Colonic mucosa (tissue), 4 donors: ENCODE results near the gene RAB10. TPM values are rescaled to one million over a fixed set of nuclear protein-coding genes. Genes with fewer than 3 reads are reported as not detected.
"Not testable (repeated sequence)": the region's sequence is repeated elsewhere in the genome, so short reads cannot be mapped to it uniquely, and the experiment has no call there.

Experiments used
- DNase-seq: peaks from one replicate; pipeline ENCODE4 v3.0.0-alpha.2; 2020
- H3K27ac ChIP-seq: fragments of 200-600 bp; one replicate; pipeline ENCODE4 v1.8.0; 2021
- H3K27me3 ChIP-seq: fragments of 200-600 bp; one replicate; pipeline ENCODE4 v1.8.0; 2021
- H3K36me3 ChIP-seq: fragments of 200-600 bp; one replicate; pipeline ENCODE4 v1.8.0; 2021
- H3K4me1 ChIP-seq: fragments of 200-600 bp; one replicate; pipeline ENCODE4 v1.8.0; 2021; ENCODE audit warnings: mild to moderate bottlenecking
- H3K4me3 ChIP-seq: fragments of 200-600 bp; one replicate; pipeline ENCODE4 v1.8.0; 2021
- H3K9ac ChIP-seq, 2 donors: one replicate each; pipeline ENCODE4 v1.7.0; 2013; ENCODE audit warnings: control low read depth in 2 of 2, low read depth in 2 of 2, low read length in 2 of 2
- H3K9me3 ChIP-seq: fragments of 200-600 bp; one replicate; pipeline ENCODE4 v1.8.0; 2021
- intact Hi-C: fragments of 100-400 bp; cut with DNase I; formaldehyde crosslinking; loops from one replicate; pipeline ENCODE4 v1.14.1; 2022
- total RNA-seq, 2 donors: library from RNA; stranded (reverse); fragmentation: NEBNext Ultra II Directional in 1 of 2; extraction: Animal tissue kit (Norgen Biotek cat#: 25700) in 1 of 2; gene quantifications; one replicate each; pipeline ENCODE4 v1.2.1, GENCODE V29; 2021
- TF ChIP-seq, protein P1 (sequence below): fragments of 200-600 bp; IDR thresholded peaks from one replicate; pipeline ENCODE4 v1.8.0; 2022; ENCODE audit warnings: antibody characterized with exemption, mild to moderate bottlenecking
- donor health status: healthy.
- donor health status: DM: no; HTN: no; CAD: no.
- donor health status: DM: no; HTN: no; CAD: no.

The RAB10 gene
- total RNA-seq, 2 donors from 2014 or later: 195 to 206 TPM

- Histone ChIP-seq H3K4me1 (peaks cover 7% of the 10 kb centered on the region), H3K36me3 (no peaks in the 10 kb centered on the region), H3K27ac (no peak overlapping the region), H3K9ac (no peak overlapping the region), H3K27me3 (no peaks in the 10 kb centered on the region), H3K9me3 (no peaks in the 10 kb centered on the region), H3K4me3 (no peak overlapping the region)
- no peak for DNase-seq
- intact Hi-C loops: no loop called here
- TF ChIP-seq, protein P1, sequence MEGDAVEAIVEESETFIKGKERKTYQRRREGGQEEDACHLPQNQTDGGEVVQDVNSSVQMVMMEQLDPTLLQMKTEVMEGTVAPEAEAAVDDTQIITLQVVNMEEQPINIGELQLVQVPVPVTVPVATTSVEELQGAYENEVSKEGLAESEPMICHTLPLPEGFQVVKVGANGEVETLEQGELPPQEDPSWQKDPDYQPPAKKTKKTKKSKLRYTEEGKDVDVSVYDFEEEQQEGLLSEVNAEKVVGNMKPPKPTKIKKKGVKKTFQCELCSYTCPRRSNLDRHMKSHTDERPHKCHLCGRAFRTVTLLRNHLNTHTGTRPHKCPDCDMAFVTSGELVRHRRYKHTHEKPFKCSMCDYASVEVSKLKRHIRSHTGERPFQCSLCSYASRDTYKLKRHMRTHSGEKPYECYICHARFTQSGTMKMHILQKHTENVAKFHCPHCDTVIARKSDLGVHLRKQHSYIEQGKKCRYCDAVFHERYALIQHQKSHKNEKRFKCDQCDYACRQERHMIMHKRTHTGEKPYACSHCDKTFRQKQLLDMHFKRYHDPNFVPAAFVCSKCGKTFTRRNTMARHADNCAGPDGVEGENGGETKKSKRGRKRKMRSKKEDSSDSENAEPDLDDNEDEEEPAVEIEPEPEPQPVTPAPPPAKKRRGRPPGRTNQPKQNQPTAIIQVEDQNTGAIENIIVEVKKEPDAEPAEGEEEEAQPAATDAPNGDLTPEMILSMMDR: no peak
Measured at GRCh38 chr2:26010943-26011342, 22.9 kb upstream of the RAB10 start.

- intact Hi-C loops: no loop called here
- Histone ChIP-seq H3K36me3 (no peaks in the 10 kb centered on the region), H3K4me1 (peaks cover 7% of the 10 kb centered on the region), H3K27me3 (no peaks in the 10 kb centered on the region), H3K4me3 (no peak overlapping the region), H3K9ac (no peak overlapping the region), H3K9me3 (no peaks in the 10 kb centered on the region), H3K27ac (peak overlapping the region; percentile 42)
- no peak for DNase-seq
- TF ChIP-seq, protein P1: no peak
Measured at GRCh38 chr2:26011609-26011989, 22.3 kb upstream of the RAB10 start.

DNA sequence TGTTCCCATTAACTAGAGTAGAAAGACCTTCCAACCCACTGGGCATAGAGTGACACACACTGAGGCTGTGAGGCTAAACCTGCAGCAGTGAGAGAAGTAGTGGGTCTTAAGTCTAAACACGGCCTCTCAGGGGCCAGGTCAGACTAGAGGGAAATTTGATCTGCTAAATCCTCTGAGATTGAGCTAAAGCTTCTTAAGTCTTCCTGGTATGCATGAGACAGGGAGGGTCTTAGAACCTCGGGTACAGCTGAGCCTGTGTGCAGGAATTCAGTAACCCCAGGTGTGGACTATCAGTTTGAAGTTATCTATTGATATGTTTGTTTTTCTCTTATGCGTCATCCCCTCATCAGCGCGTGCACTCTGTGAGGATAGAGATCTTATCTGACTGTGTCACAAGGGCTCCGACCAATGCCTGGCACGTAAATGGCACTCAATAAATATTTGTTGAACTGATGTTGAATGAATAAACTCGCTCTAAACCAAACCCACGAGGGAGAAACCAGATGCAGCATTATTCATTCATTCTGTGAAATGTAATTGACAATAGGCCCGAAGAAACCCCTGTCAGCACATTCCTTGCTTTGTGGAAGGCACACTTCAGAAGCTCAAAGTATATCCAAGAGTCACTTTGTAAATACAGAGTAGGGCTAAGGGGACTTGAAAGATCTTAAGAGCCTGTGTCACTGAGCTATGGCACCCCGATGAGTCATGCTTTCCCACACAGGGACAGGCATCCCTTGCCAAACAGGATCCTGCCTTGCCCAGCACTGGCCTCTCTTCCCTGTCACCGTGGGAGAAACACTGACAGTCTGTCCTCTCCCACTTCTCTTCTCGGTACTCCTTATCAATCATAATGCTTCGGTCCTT lies 21.7 kb upstream of the RAB10 start:
- Histone ChIP-seq H3K4me1 (peaks cover 7% of the 10 kb centered on the region), H3K27me3 (no peaks in the 10 kb centered on the region), H3K9ac (no peak overlapping the region), H3K9me3 (no peaks in the 10 kb centered on the region), H3K36me3 (no peaks in the 10 kb centered on the region), H3K4me3 (no peak overlapping the region), H3K27ac (peak overlapping the region; percentile 42)
- DNase-seq: peak; percentile 77
- intact Hi-C loops: no loop called here
- TF ChIP-seq, protein P1: no peak

- Histone ChIP-seq H3K27ac (no peak overlapping the region), H3K36me3 (no peaks in the 10 kb centered on the region), H3K9ac (no peak overlapping the region), H3K27me3 (no peaks in the 10 kb centered on the region), H3K4me3 (no peak overlapping the region), H3K4me1 (peaks cover 7% of the 10 kb centered on the region), H3K9me3 (no peaks in the 10 kb centered on the region)
- TF ChIP-seq, protein P1: no peak
- intact Hi-C loops: no loop called here
- no peak for DNase-seq
Measured at GRCh38 chr2:26013668-26014067, 20.2 kb upstream of the RAB10 start.

DNA sequence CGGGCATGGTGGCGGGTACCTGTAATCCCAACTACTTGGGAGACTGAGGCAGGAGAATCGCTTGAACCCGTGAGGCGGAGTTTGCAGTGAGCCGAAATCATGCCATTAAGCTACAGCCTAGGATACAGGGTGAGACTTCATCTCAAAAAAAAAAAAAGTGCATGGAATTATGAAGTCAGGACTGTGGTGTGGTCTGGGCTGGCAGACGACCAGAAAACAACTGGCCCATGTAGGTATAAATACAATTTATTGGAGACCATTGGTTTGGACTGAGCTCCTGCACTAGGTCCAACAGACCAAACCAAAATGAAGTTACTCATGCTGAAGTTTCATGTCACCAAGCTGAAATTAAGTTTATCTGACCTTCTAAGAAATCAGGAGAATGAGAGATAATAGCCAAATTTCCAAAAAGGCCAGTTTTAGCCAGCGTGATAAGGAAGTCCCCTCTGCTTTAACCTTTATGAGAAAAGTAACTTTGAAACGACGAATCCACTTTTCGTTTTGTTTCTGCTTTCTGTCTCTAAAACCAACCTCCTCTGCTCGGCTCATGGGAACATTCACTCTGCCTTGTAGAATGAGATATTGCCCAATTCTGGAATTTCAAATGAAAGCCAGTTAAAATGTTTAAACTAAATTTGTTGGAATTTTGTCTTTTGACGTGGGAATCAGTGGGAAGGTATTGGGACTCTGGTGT lies 17.7 kb upstream of the RAB10 start:
- no peak for DNase-seq
- no peaks in the 10 kb centered on the region for H3K9me3 ChIP-seq
- no peak overlapping the region for H3K4me3 ChIP-seq
- H3K27me3 ChIP-seq: no peaks in the 10 kb centered on the region
- TF ChIP-seq, protein P1: no peak
- peaks cover 7% of the 10 kb centered on the region for H3K4me1 ChIP-seq
- no peak overlapping the region for H3K27ac ChIP-seq
- intact Hi-C loops: no loop called here
- H3K9ac ChIP-seq: no peak overlapping the region
- no peaks in the 10 kb centered on the region for H3K36me3 ChIP-seq

DNA sequence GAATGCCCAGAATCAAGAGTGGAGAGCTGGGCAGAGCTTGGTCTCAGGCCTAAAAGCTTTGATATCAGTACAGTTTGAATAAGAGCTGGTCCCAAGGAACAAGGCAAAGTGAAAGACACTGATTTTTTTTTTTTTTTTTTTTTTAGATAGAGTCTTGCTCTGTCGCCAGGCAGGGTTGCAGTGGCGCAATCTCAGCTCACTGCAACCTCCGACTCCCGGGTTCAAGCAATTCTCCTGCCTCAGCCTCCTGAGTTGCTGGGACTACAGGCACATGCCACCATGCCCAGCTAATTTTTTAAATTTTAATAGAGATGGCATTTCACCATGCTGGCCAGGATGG lies 17.2 kb upstream of the RAB10 start:
- H3K36me3 ChIP-seq, H3K27me3 ChIP-seq, intact Hi-C loops, H3K4me1 ChIP-seq, DNase-seq, H3K27ac ChIP-seq, H3K4me3 ChIP-seq, H3K9me3 ChIP-seq, H3K9ac ChIP-seq: not testable (repeated sequence)
